Activated effector memory CD4-positive, alpha-beta T cell treated with Interleukin-2 at 50 U/mL for 16 hours (primary cell): ENCODE data around the gene USP17L27.
"Not testable (repeated sequence)": the region's sequence is repeated elsewhere in the genome, so short reads cannot be mapped to it uniquely, and the experiment has no call there.

Experiments
- DNase-seq: peaks from one replicate; pipeline ENCODE4 v3.0.0-alpha.2; 2020

Gene USP17L27

DNA sequence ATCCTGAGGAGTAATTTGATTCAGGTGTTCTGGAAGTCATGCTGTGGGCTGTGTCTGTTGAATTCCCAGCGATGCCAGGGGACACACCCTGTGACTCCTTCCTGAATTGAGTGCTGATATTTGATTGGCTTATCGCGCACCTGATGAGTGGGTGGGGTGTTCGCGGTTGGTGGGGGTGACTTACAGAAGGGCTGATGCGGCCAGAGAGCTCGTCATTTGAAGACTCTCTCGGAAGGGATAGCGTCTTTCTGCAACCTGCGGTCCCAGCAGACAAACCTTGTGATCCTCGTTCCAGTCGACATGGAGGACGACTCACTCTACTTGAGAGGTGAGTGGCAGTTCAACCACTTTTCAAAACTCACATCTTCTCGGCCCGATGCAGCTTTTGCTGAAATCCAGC, at the start of gene USP17L27:
Gene USP17L27, plus strand, starts transcription at position 301 of the 400 bp plus-strand sequence. Its CDS starts 0 bp downstream, at position 301.
- not testable (repeated sequence) for DNase-seq

- not testable (repeated sequence) for DNase-seq
Observed at GRCh38 chr4:9324191-9324590, 19.8 kb upstream of the USP17L27 start.

DNA sequence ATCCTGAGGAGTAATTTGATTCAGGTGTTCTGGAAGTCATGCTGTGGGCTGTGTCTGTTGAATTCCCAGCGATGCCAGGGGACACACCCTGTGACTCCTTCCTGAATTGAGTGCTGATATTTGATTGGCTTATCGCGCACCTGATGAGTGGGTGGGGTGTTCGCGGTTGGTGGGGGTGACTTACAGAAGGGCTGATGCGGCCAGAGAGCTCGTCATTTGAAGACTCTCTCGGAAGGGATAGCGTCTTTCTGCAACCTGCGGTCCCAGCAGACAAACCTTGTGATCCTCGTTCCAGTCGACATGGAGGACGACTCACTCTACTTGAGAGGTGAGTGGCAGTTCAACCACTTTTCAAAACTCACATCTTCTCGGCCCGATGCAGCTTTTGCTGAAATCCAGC, 19.1 kb upstream of the USP17L27 start, which contains the start of gene USP17L24:
Gene USP17L24, plus strand, starts transcription at position 301 of the 400 bp plus-strand sequence. Its CDS starts 0 bp downstream, at position 301.
- DNase-seq: not testable (repeated sequence)

GRCh38 chr4:9329611-9330010, 14.3 kb upstream of the USP17L27 start, which contains the start of gene USP17L25:
USP17L25 (plus strand) TSS chr4:9329911; CDS start chr4:9329911, 0 bp downstream.
- DNase-seq: not testable (repeated sequence)

GRCh38 chr4:9334358-9334757, 9.6 kb upstream of the USP17L27 start, which contains the start of gene USP17L26:
USP17L26 (plus strand) TSS chr4:9334658; CDS start chr4:9334658, 0 bp downstream.
- DNase-seq: not testable (repeated sequence)

DNA sequence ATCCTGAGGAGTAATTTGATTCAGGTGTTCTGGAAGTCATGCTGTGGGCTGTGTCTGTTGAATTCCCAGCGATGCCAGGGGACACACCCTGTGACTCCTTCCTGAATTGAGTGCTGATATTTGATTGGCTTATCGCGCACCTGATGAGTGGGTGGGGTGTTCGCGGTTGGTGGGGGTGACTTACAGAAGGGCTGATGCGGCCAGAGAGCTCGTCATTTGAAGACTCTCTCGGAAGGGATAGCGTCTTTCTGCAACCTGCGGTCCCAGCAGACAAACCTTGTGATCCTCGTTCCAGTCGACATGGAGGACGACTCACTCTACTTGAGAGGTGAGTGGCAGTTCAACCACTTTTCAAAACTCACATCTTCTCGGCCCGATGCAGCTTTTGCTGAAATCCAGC, 4.8 kb upstream of the USP17L27 start, which contains the start of gene USP17L5:
Gene USP17L5, plus strand, starts transcription at position 301 of the 400 bp plus-strand sequence. Its CDS starts 0 bp downstream, at position 301.
- DNase-seq: not testable (repeated sequence)

DNA sequence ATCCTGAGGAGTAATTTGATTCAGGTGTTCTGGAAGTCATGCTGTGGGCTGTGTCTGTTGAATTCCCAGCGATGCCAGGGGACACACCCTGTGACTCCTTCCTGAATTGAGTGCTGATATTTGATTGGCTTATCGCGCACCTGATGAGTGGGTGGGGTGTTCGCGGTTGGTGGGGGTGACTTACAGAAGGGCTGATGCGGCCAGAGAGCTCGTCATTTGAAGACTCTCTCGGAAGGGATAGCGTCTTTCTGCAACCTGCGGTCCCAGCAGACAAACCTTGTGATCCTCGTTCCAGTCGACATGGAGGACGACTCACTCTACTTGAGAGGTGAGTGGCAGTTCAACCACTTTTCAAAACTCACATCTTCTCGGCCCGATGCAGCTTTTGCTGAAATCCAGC, 4.6 kb downstream of the USP17L27 start, which contains the start of gene USP17L28:
Gene USP17L28, plus strand, starts transcription at position 301 of the 400 bp plus-strand sequence. Its CDS starts 0 bp downstream, at position 301.
- not testable (repeated sequence) for DNase-seq

DNA sequence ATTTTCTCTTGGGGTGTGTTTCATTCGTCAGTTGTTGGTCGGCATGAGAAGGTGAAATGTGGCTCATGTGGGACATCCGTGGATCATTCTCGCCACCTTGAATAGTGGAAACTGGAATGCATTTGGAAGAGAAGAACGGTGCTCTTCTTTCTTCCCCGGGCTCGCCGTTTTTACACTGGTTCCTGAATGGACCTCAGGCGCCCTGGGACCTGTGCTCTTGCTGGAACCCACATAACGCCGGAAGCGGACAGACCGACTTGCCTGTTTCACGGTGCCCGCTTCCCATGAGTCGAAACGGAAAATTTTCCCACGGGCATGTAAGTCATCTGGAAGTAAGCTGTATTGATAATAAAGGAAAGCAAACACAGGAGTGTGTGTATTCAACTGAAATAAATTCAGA, 6.9 kb downstream of the USP17L27 start:
- DNase-seq: not testable (repeated sequence)

DNA sequence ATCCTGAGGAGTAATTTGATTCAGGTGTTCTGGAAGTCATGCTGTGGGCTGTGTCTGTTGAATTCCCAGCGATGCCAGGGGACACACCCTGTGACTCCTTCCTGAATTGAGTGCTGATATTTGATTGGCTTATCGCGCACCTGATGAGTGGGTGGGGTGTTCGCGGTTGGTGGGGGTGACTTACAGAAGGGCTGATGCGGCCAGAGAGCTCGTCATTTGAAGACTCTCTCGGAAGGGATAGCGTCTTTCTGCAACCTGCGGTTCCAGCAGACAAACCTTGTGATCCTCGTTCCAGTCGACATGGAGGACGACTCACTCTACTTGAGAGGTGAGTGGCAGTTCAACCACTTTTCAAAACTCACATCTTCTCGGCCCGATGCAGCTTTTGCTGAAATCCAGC, 9.4 kb downstream of the USP17L27 start, which contains the start of gene USP17L29:
Gene USP17L29, plus strand, starts transcription at position 301 of the 400 bp plus-strand sequence. Its CDS starts 0 bp downstream, at position 301.
- not testable (repeated sequence) for DNase-seq

GRCh38 chr4:9362829-9363228, 18.9 kb downstream of the USP17L27 start, which contains the start of gene USP17L30:
USP17L30 (plus strand) TSS chr4:9363129; CDS start chr4:9363129, 0 bp downstream.
- not testable (repeated sequence) for DNase-seq

DNA sequence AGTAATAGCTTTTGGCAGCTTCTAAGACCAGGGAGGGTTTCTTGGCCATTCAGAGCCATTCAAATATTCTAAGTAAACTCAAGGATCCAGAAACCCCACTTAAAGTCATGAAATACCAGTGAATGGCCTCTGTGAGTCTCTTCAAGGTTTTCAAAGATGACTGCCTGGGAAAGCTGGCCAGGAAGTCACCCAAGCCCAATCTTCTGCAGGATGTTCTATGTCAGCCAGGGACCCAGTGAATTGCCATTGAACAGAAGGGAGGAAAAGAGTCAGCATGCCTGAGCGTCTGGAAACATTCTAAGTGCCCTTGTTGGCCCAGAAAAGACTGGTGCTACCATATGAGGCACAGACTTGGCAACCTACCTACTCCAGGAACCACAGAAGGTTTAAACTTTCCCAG, 35.9 kb downstream of the USP17L27 start:
- not testable (repeated sequence) for DNase-seq

DNA sequence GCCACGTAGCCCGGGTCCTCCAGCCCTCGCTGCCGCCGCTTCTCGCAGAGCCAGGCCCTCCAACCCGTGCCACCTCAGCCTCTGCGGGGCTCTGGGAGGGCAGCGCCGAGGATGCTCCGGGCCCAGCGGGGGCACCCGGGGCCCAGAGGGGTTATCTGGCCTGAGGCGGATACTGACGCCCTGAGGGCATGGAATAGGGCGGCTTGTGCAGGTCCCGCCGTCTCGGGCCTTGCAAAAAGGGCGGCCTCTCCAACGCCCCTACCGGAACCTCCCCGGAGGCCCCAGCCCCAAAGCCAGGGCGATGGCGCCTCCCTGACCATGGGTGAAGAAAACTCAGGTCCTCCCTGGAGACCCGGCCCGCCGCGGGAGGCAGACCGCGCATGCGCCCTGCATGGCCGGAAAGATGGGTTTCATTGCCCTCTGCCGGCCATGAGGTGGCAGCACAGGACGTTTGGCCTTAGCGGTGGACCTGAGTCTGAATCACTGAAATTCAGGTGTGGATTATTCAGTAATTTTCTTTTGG, 37.1 kb downstream of the USP17L27 start:
- peak; percentile 49 for DNase-seq

- DNase-seq: no peak
Observed at GRCh38 chr4:9384126-9384525, 40.2 kb downstream of the USP17L27 start.

- not testable (repeated sequence) for DNase-seq
Observed at GRCh38 chr4:9389001-9389400, 45.1 kb downstream of the USP17L27 start.
